PC-3 (cell line): ENCODE data around the gene SOX1. TPM values are rescaled to one million over a fixed set of nuclear protein-coding genes. Genes with fewer than 3 reads are reported as not detected.

ENCODE experiments used
- ATAC-seq: fragments of 200-7000 bp; cut with Tn5 transposase; 2 replicates; pipeline ENCODE4 v1.9.1; 2020; ENCODE audit warnings: mild to moderate bottlenecking, moderate library complexity
- BruUV-seq: library from RNA; stranded (reverse); fragments of 400-500 nt; replicated peaks from 2 replicates; lab custom pipeline; 2021; lab: Mats Ljungman, UMichigan
- CTCF ChIA-PET: fragments of 300-600 bp; sonication (Branson Sonifier 250); formaldehyde crosslinking; loops from one replicate; lab custom pipeline; 2022; ENCODE audit warnings: antibody characterized with exemption; lab: Charles Lee
- POLR2A ChIA-PET: fragments of 300-600 bp; sonication (Branson Sonifier 250); formaldehyde crosslinking; loops from one replicate; lab custom pipeline; 2022; ENCODE audit warnings: antibody characterized with exemption; ENCODE audit not compliant: unreplicated experiment; lab: Charles Lee
- DNase-seq: peaks from one replicate; pipeline ENCODE4 v3.0.0-alpha.2; 2015
- H2AFZ ChIP-seq: fragments of 300-600 bp; sonication (generic); 2 replicates; pipeline ENCODE4 v1.6.0; 2016; ENCODE audit warnings: antibody characterized with exemption, low read length
- H3F3A ChIP-seq: fragments of 300-600 bp; sonication (generic); one replicate; pipeline ENCODE4 v1.6.0; 2017; ENCODE audit warnings: antibody characterized with exemption, low read length, control low read depth, mild to moderate bottlenecking; ENCODE audit not compliant: unreplicated experiment
- H3K27ac ChIP-seq: fragments of 300-600 bp; sonication (generic); 2 replicates; pipeline ENCODE4 v1.5.1; 2016; ENCODE audit warnings: mild to moderate bottlenecking, low read length
- H3K27me3 ChIP-seq: fragments of 300-600 bp; sonication (generic); 2 replicates; pipeline ENCODE4 v1.6.1; 2016; ENCODE audit warnings: low read length, mixed read lengths
- H3K36me3 ChIP-seq: fragments of 300-600 bp; sonication (generic); 2 replicates; pipeline ENCODE4 v1.6.1; 2016; ENCODE audit warnings: low read depth, mixed run types, low read length, mixed read lengths
- H3K4me1 ChIP-seq: fragments of 300-600 bp; sonication (generic); 2 replicates; pipeline ENCODE4 v1.5.1; 2016; ENCODE audit warnings: low read length; ENCODE audit not compliant: insufficient read depth
- H3K4me2 ChIP-seq: fragments of 300-600 bp; sonication (generic); 2 replicates; pipeline ENCODE4 v1.6.0; 2016; ENCODE audit warnings: low read length
- H3K4me3 ChIP-seq: fragments of 300-600 bp; sonication (generic); 2 replicates; pipeline ENCODE4 v1.5.1; 2016; ENCODE audit warnings: mild to moderate bottlenecking, low read length, mixed read lengths
- H3K79me2 ChIP-seq: fragments of 300-600 bp; sonication (generic); 2 replicates; pipeline ENCODE4 v1.6.1; 2017; ENCODE audit warnings: low read length, mixed read lengths
- H3K9ac ChIP-seq: fragments of 300-600 bp; sonication (generic); 2 replicates; pipeline ENCODE4 v1.6.0; 2016; ENCODE audit warnings: mild to moderate bottlenecking, low read length
- H3K9me2 ChIP-seq: fragments of 300-600 bp; sonication (generic); replicated peaks from 2 replicates; pipeline ENCODE4 v1.6.1; 2016; ENCODE audit warnings: mixed run types, low read length, mixed read lengths
- H3K9me3 ChIP-seq: fragments of 300-600 bp; sonication (generic); 2 replicates; pipeline ENCODE4 v1.6.1; 2016; ENCODE audit warnings: low read length, mixed read lengths
- H4K20me1 ChIP-seq: fragments of 300-600 bp; sonication (generic); 2 replicates; pipeline ENCODE4 v1.6.1; 2016; ENCODE audit warnings: low read length, mixed read lengths
- CTCF ChIP-seq: fragments of 300-600 bp; sonication (generic); conservative IDR thresholded peaks from 2 replicates; pipeline ENCODE4 v1.5.1; 2017; ENCODE audit warnings: antibody characterized with exemption, low read depth, mild to moderate bottlenecking, low read length
- EZH2 ChIP-seq: fragments of 300-600 bp; sonication (generic); IDR thresholded peaks from one replicate; pipeline ENCODE4 v1.6.1; 2017; ENCODE audit warnings: antibody characterized with exemption, mild to moderate bottlenecking, low read length; ENCODE audit not compliant: unreplicated experiment
- EZH2phosphoT487 ChIP-seq: fragments of 300-600 bp; sonication (generic); IDR thresholded peaks from 2 replicates; pipeline ENCODE4 v1.6.1; 2018; ENCODE audit warnings: mild to moderate bottlenecking, antibody characterized with exemption, low read length, borderline replicate concordance
- intact Hi-C: fragments of 100-400 bp; cut with micrococcal nuclease; formaldehyde crosslinking; loops from 2 replicates; pipeline ENCODE4 v1.9.0; 2023
- total RNA-seq: library from RNA; depleted of rRNA; stranded (reverse); fragments of >200 nt; gene quantifications from 2 replicates; pipeline ENCODE4 v1.2.3, GENCODE V29; 2014

The SOX1 gene
- total RNA-seq, 1 experiment from 2014 or later = not detected

- TF ChIP-seq EZH2 = no peak
- no peak for TF ChIP-seq EZH2phosphoT487
- TF ChIP-seq CTCF = no peak
- no peak for ATAC-seq
Observed at GRCh38 chr13:112078879-112079531, 12.1 kb downstream of the SOX1 start.

GRCh38 chr13:112079696-112080095 is 12.7 kb downstream of the SOX1 start:
- no peaks in the 10 kb centered on the region for H3K36me3 ChIP-seq
- H3K4me3 ChIP-seq = no peak overlapping the region
- no peaks in the 10 kb centered on the region for H4K20me1 ChIP-seq
- BruUV-seq = no TSS peak
- CTCF ChIA-PET = no interaction called here
- H3K4me1 ChIP-seq = no peaks in the 10 kb centered on the region
- no peak for ATAC-seq
- H3K9me3 ChIP-seq = no peaks in the 10 kb centered on the region
- no peak for DNase-seq
- no peaks in the 10 kb centered on the region for H3F3A ChIP-seq
- no peaks in the 10 kb centered on the region for H3K79me2 ChIP-seq
- no peak overlapping the region for H3K4me2 ChIP-seq
- no peaks in the 10 kb centered on the region for H3K9me2 ChIP-seq
- H3K27ac ChIP-seq = no peak overlapping the region
- H2AFZ ChIP-seq = no peak overlapping the region
- TF ChIP-seq EZH2 = no peak
- intact Hi-C loops = no loop called here
- H3K9ac ChIP-seq = no peak overlapping the region
- H3K27me3 ChIP-seq = peaks cover 15% of the 10 kb centered on the region
- POLR2A ChIA-PET = no interaction called here

More at GRCh38 chr13:112078879-112079531, 12.1 kb downstream of the SOX1 start:
- Histone ChIP-seq H3K79me2 (no peaks in the 10 kb centered on the region), H3K9me3 (no peaks in the 10 kb centered on the region), H3K9me2 (no peaks in the 10 kb centered on the region), H3K4me2 (no peak overlapping the region), H3K27me3 (peaks cover 17% of the 10 kb centered on the region), H3K9ac (no peak overlapping the region), H4K20me1 (no peaks in the 10 kb centered on the region), H3K27ac (no peak overlapping the region), H3K4me3 (no peak overlapping the region), H2AFZ (no peak overlapping the region), H3F3A (no peaks in the 10 kb centered on the region), H3K4me1 (no peaks in the 10 kb centered on the region), H3K36me3 (no peaks in the 10 kb centered on the region)
- POLR2A ChIA-PET = no interaction called here
- intact Hi-C loops = no loop called here
- DNase-seq = no peak
- CTCF ChIA-PET = no interaction called here
- no TSS peak for BruUV-seq

GRCh38 chr13:112083971-112084370 is 17.0 kb downstream of the SOX1 start:
- intact Hi-C loops = no loop called here
- no peaks in the 10 kb centered on the region for H4K20me1 ChIP-seq
- no TSS peak for BruUV-seq
- H3K4me3 ChIP-seq = no peak overlapping the region
- H3K36me3 ChIP-seq = no peaks in the 10 kb centered on the region
- H3F3A ChIP-seq = no peaks in the 10 kb centered on the region
- TF ChIP-seq CTCF = no peak
- TF ChIP-seq EZH2phosphoT487 = no peak
- TF ChIP-seq EZH2 = no peak
- H3K9me2 ChIP-seq = no peaks in the 10 kb centered on the region
- ChIA-PET CTCF (no interaction called here), POLR2A (no interaction called here)
- DNase-seq (no peak), ATAC-seq (no peak)
- H3K27me3 ChIP-seq = peaks cover 9% of the 10 kb centered on the region; the same call in 1 of the 2 replicates
- no peaks in the 10 kb centered on the region for H3K4me1 ChIP-seq
- H3K79me2 ChIP-seq = no peaks in the 10 kb centered on the region
- H2AFZ ChIP-seq = no peak overlapping the region
- no peak overlapping the region for H3K9ac ChIP-seq
- no peaks in the 10 kb centered on the region for H3K9me3 ChIP-seq
- H3K4me2 ChIP-seq = no peak overlapping the region
- H3K27ac ChIP-seq = no peak overlapping the region
